NT2/D1 (cell line): ENCODE measurements around the gene HMGB3.

Experiments used
- SUZ12 ChIP-seq: IDR thresholded peaks from 2 replicates; pipeline ENCODE4 v1.6.1; 2011; ENCODE audit not compliant: insufficient read length, insufficient read depth; ENCODE audit errors: extremely low read depth
- YY1 ChIP-seq: IDR thresholded peaks from 2 replicates; pipeline ENCODE4 v1.6.1; 2011; ENCODE audit not compliant: insufficient read length, insufficient read depth

DNA sequence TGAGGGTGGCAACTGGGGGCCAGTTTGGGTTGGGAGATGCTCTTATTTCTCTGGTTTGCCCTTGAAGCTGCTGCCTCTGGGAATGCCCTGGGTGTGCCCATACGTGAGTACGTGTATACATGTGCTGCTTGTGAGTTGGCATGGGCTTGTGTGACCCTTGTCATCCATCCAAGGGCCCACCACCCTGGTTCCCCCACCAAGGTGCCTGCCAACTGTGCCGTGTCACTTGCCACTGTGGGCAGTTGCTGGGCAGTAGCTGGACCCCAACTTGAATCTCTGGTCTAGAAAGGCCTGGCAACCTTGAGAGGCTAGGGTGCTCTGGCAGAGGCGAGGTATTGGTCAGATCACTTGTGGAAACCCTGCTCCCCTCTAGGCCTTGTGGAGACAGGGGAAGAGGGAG, 2.4 kb upstream of the HMGB3 start:
- TF ChIP-seq SUZ12 (no peak), YY1 (no peak)
